Activated T-cell treated with anti-CD3 and anti-CD28 coated beads, Interleukin-2, amount 50 U/mL, for 72 hours (primary cell): ENCODE results near the gene TCF12. TPM values are rescaled to one million over a fixed set of nuclear protein-coding genes. Genes with fewer than 3 reads are reported as not detected.

Experiments
- ATAC-seq, 2 donors: fragments of 150-1000 bp; cut with Tn5 transposase; replicated peaks in 1 of 2; 2 replicates each; pipeline ENCODE4 v1.10.0; 2021; ENCODE audit warnings: moderate library complexity in 2 of 2, mild to moderate bottlenecking in 1 of 2
- DNase-seq, 2 donors: peaks; one replicate each; pipeline ENCODE4 v3.0.0; 2021 to 2022; ENCODE audit warnings: mixed read lengths in 1 of 2
- H3K27ac Mint-ChIP-seq: one replicate; pipeline ENCODE4 v1.8.0; 2022; ENCODE audit warnings: mild to moderate bottlenecking, moderate library complexity, mixed read lengths
- H3K27me3 Mint-ChIP-seq: one replicate; pipeline ENCODE4 v1.8.0; 2022; ENCODE audit warnings: low read depth, mixed read lengths
- H3K36me3 Mint-ChIP-seq, 2 donors: one replicate each; pipeline ENCODE4 v1.8.0; 2022; ENCODE audit warnings: mixed read lengths in 2 of 2, mild to moderate bottlenecking in 1 of 2; ENCODE audit not compliant: insufficient read depth in 2 of 2
- H3K4me1 Mint-ChIP-seq: one replicate; pipeline ENCODE4 v1.8.0; 2022; ENCODE audit warnings: low read depth, mixed read lengths
- H3K4me3 Mint-ChIP-seq, 2 donors: one replicate each; pipeline ENCODE4 v1.8.0; 2022; ENCODE audit warnings: mild to moderate bottlenecking in 2 of 2, mixed read lengths in 2 of 2, moderate library complexity in 2 of 2
- H3K9me3 Mint-ChIP-seq, 2 donors: one replicate each; pipeline ENCODE4 v1.8.0; 2022; ENCODE audit warnings: mixed read lengths in 2 of 2
- total RNA-seq, 2 donors: library from RNA; stranded (reverse); gene quantifications; one replicate each; pipeline ENCODE4 v1.2.3, GENCODE V29; 2022

TCF12 gene
- total RNA-seq, 2 donors from 2014 or later, result 93.0 to 108 TPM

DNA sequence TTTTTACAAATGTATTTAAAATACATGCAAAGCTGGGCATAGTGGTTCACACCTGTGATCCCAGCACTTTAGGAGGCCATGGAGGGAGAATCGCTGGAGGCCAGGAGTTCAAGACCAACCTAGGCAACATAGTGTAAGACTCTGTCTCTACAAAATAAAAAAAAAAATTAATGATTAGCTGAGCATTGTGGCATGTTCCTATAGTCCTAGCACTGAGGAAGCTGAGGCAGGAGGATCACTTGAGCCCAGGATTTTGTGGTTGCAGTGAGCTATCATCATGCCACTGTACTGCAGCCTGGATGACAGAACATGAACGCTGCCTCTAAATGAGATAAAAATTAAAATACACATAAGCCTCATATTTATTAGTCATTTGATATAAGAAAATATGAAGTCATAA lies 142.8 kb downstream of the TCF12 start:
- peaks cover 21% of the 10 kb centered on the region for H3K4me1 Mint-ChIP-seq
- no peaks in the 10 kb centered on the region for H3K27me3 Mint-ChIP-seq
- H3K27ac Mint-ChIP-seq, result no peak overlapping the region
- DNase-seq (no peak), ATAC-seq (no peak)
- no peak overlapping the region for H3K4me3 Mint-ChIP-seq
- H3K36me3 Mint-ChIP-seq, result no peaks in the 10 kb centered on the region
- H3K9me3 Mint-ChIP-seq, result no peaks in the 10 kb centered on the region

DNA sequence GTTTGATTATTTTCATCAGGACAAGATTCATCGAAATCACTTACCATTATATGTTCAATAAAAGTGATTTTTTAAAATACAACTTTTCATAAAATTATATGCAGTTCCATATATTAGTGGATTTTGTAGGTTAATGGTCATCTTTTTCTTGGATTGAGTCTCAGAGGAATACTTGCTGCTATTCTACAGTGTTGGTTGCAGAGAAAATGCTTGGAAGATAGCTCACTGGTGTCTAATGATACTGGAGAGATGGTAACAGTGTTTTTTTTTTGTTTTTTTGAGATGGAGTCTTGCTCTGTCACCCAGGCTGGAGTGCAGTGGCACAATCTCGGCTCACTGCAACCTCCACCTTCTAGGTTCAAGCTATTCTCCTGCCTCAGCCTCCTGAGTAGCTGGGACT lies 143.3 kb downstream of the TCF12 start:
- H3K4me1 Mint-ChIP-seq, result peaks cover 20% of the 10 kb centered on the region
- DNase-seq, result no peak

DNA sequence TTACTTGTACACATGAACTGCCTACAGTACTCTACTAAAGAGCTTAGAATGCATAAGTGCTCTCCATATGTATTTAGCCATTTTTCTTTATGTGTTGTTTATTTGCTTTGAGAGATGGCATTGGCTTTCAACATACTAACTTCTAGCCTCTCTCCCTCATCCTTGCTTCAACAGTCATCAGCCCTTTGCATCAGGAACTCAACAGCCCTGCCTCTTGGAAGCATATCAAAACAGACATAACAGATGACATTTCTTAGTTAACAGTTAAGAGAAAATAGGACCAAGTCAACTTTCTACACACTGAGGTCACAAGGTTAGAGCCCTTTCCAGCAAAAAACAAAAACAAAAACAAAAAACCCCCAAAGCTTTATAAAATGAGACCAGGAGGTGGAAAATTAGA lies 145.6 kb downstream of the TCF12 start:
- ATAC-seq (no peak), DNase-seq (no peak)
- no peaks in the 10 kb centered on the region for H3K27me3 Mint-ChIP-seq
- no peaks in the 10 kb centered on the region for H3K9me3 Mint-ChIP-seq
- peaks cover 10% of the 10 kb centered on the region for H3K4me1 Mint-ChIP-seq
- H3K36me3 Mint-ChIP-seq, result no peaks in the 10 kb centered on the region
- no peak overlapping the region for H3K4me3 Mint-ChIP-seq
- H3K27ac Mint-ChIP-seq, result no peak overlapping the region

More for the DNA sequence above, 143.3 kb downstream of the TCF12 start:
- Mint-ChIP-seq H3K27ac (no peak overlapping the region), H3K36me3 (no peaks in the 10 kb centered on the region), H3K9me3 (no peaks in the 10 kb centered on the region), H3K27me3 (no peaks in the 10 kb centered on the region), H3K4me3 (no peak overlapping the region)
- ATAC-seq, result no peak

DNA sequence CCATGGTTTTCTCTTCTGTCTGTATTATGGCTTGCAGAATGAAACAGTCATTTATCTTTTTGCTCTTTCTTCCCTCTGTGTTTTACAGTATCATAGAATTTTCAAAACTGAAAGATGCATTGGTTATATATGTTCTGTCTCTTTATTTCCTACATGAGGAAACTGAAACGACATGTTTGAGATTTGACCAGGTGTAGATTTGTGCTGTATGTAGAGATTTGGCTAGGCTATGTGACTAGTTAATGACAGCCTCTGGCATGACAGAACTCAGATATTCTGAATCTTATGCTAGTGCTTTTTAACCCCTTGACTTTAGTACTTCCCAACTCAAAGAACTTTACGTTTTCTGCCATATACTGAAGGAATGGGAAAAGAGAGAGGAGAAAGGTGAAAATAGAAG lies 151.0 kb downstream of the TCF12 start:
- Mint-ChIP-seq H3K9me3 (no peaks in the 10 kb centered on the region), H3K27ac (no peak overlapping the region), H3K27me3 (no peaks in the 10 kb centered on the region), H3K4me1 (peaks cover 28% of the 10 kb centered on the region), H3K4me3 (no peak overlapping the region), H3K36me3 (no peaks in the 10 kb centered on the region)
- DNase-seq (no peak), ATAC-seq (no peak)

DNA sequence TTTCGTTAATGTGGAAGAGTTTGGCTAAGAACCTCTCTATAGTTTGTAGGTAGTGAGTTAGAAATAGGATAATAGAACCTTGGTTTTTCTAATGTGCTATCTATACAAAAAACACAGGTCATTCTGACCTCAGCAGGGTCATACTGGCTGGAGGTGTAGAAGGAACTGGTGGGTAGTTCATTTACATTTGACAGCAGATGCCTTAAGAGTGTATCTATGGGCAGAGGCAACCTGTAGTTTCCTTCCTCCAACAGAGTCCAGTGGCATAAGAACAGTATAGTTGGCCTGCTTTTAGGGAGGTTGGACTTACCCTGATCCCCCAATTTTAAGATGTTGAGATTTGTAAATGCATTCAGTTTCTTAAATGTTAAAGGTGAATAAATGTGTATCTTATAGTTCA lies 152.2 kb downstream of the TCF12 start:
- DNase-seq, result no peak
- no peak overlapping the region for H3K4me3 Mint-ChIP-seq
- H3K27ac Mint-ChIP-seq, result no peak overlapping the region
- no peaks in the 10 kb centered on the region for H3K36me3 Mint-ChIP-seq
- H3K9me3 Mint-ChIP-seq, result no peaks in the 10 kb centered on the region
- no peaks in the 10 kb centered on the region for H3K27me3 Mint-ChIP-seq
- peaks cover 28% of the 10 kb centered on the region for H3K4me1 Mint-ChIP-seq
- ATAC-seq, result no peak

DNA sequence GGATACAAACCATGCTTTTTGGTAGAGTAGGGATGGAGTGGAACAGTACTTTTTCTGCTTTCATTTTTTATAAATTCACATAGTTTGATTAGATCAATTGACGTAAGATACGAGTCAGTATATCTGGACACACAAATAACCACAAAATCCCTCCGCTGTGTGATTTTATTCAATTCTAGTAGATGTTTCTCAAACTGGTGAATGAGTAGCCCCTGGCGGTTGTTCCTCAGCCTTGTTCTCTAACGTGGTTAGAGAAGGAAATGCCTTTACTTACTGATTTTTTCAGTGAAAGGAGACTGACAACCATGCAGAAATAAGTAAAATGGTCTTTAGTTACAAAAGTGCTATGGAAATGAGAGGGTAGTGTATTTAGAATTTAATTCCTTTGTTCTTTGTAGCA lies 161.0 kb downstream of the TCF12 start:
- DNase-seq (no peak), ATAC-seq (no peak)
- Mint-ChIP-seq H3K27me3 (no peaks in the 10 kb centered on the region), H3K27ac (no peak overlapping the region), H3K9me3 (no peaks in the 10 kb centered on the region), H3K36me3 (no peaks in the 10 kb centered on the region), H3K4me1 (peaks cover 10% of the 10 kb centered on the region), H3K4me3 (no peak overlapping the region)

DNA sequence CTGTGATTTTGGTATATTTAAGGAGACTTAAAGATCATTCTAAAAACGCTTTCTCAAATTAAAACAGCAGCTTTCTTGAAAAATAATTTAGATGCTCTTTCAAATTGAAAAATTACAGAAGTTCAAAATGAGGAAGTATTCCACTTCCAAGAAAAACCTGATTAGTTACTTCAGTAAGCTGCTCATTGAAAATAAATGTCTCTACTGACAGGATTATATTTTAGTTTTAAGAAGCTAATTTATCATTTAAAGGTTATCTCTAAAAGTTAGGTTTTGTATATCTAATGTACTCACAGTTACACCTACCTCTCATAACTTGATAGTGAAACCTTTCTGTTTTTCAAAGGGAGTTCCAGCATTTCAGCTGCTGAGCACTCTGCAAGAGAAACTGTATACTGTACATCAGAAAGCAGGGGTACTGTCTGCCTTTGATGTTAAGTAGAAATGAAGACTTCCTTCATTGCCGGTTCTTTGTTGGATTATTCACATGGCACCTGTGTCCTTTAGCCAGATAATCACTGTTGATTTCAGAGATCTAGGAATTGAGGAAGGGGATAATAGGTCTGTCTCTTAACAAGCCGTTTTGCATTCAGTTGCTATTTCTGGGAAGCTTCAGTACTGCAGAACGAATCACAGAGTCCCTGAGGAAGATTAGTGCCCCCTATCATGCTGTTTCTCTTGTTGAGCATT lies 161.6 kb downstream of the TCF12 start:
- DNase-seq (no peak), ATAC-seq (no peak)
- no peak overlapping the region for H3K4me3 Mint-ChIP-seq
- H3K9me3 Mint-ChIP-seq, result no peaks in the 10 kb centered on the region
- peaks cover 10% of the 10 kb centered on the region for H3K4me1 Mint-ChIP-seq
- H3K27ac Mint-ChIP-seq, result no peak overlapping the region
- H3K27me3 Mint-ChIP-seq, result no peaks in the 10 kb centered on the region
- no peaks in the 10 kb centered on the region for H3K36me3 Mint-ChIP-seq

DNA sequence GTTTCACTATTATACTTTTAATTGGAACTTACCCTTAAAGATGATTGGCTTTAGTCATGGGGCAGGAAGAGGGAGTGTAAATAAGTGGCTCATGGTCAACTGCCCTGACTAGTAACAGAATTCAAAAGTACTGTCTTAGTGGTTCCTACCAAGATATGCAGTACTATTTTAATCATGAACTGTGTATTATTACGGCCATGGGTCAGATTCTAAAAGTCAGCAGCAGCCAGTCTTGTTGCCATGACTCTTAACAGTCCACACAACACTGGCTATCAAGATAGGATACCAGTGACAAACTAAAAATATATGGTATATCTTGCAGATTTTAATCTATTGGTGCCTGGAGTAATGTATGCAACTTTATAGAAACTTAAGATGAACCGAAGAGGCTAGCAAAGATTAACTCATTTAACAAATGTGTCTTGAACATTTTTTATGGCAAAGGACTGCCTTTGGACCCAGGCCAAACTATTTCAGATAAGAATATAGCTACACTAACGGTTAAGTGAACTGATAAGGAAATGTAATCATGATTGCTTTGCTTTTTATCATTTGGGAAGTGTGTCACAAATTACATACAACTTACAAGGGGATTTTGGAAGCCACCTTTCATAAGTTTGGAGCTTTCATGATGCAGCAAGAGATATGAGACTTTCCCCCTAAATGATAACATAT lies 163.7 kb downstream of the TCF12 start:
- no peaks in the 10 kb centered on the region for H3K36me3 Mint-ChIP-seq
- ATAC-seq (no peak), DNase-seq (no peak)
- no peak overlapping the region for H3K4me3 Mint-ChIP-seq
- peak overlapping the region; percentile 15 for H3K27ac Mint-ChIP-seq
- no peaks in the 10 kb centered on the region for H3K9me3 Mint-ChIP-seq
- no peaks in the 10 kb centered on the region for H3K27me3 Mint-ChIP-seq
- peaks cover 10% of the 10 kb centered on the region for H3K4me1 Mint-ChIP-seq

DNA sequence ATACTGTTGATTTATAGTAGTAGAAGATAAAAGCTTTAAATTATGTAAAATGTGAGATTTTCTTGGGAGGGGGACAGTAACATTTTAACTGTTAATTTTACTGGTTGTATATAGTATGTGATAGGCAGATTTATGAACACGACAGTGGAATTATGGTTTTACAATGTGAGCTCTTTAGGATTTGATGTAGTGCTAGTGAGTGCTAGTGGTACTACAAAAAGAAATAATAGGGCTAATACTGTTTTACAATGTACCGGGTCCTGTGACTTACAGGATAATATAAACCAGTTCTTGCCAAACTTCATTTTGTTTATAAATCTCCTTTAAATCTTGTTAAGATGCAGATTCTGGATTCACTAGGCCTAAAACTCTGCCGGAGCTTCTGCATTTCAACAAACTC lies 165.7 kb downstream of the TCF12 start:
- Mint-ChIP-seq H3K4me3 (no peak overlapping the region), H3K27ac (no peak overlapping the region), H3K4me1 (peaks cover 10% of the 10 kb centered on the region), H3K9me3 (no peaks in the 10 kb centered on the region), H3K27me3 (no peaks in the 10 kb centered on the region), H3K36me3 (peaks cover 0 to 1% of the 10 kb centered on the region in 2 donors)
- no peak for DNase-seq
- no peak for ATAC-seq

DNA sequence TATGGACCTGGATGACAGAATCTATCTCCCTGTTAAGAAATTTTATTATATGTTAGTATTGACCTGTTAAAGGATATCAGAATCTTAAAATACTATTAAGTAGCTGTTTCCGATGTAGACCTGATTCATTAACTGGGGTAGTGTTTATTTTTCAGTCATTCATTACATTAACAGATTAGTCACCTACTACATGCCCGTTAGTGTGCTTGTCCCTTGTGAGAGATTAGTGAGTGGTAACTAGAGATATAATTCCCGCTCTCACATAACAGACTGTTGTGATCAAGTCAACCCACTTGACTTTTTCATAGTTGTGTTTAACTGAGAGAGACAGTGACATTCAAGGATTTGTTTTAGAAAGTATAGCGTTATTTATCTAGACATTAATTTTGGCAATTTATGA lies 166.8 kb downstream of the TCF12 start:
- Mint-ChIP-seq H3K9me3 (no peaks in the 10 kb centered on the region), H3K4me3 (no peak overlapping the region), H3K27ac (no peak overlapping the region), H3K27me3 (no peaks in the 10 kb centered on the region), H3K36me3 (peaks cover 0 to 5% of the 10 kb centered on the region in 2 donors), H3K4me1 (peaks cover 7% of the 10 kb centered on the region)
- ATAC-seq, result no peak
- no peak for DNase-seq

DNA sequence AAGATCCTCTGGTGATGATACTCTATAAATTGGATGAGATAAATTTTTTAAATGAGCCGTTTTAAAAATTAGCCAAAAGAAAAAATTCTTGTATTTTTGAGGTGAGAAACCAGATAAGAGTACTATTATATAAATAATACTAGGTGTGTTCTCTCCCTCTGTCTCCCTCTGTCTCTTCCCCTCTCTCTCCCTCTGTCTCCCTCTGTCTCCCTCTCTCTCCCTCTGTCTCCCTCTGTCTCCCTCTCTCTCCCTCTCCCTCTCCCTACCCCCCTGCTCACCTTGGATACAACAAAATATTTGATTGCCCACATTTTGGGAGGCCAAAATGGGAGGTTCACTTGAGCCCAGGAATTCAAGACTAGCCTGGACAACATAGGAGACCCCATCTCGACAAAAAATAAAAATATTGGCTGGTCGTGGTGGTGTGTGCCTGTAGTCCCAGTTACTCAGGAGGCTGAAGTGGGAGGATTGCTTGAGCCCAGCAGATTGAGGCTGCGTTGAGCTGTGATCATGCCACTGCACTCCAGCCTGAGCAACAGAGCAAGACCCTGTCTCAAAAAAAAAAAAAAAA lies 168.5 kb downstream of the TCF12 start:
- Mint-ChIP-seq H3K27ac (no peak overlapping the region), H3K36me3 (peaks cover 0 to 5% of the 10 kb centered on the region in 2 donors), H3K9me3 (no peaks in the 10 kb centered on the region), H3K4me3 (no peak overlapping the region), H3K27me3 (no peaks in the 10 kb centered on the region), H3K4me1 (peaks cover 12% of the 10 kb centered on the region)
- ATAC-seq (no peak), DNase-seq (no peak)

DNA sequence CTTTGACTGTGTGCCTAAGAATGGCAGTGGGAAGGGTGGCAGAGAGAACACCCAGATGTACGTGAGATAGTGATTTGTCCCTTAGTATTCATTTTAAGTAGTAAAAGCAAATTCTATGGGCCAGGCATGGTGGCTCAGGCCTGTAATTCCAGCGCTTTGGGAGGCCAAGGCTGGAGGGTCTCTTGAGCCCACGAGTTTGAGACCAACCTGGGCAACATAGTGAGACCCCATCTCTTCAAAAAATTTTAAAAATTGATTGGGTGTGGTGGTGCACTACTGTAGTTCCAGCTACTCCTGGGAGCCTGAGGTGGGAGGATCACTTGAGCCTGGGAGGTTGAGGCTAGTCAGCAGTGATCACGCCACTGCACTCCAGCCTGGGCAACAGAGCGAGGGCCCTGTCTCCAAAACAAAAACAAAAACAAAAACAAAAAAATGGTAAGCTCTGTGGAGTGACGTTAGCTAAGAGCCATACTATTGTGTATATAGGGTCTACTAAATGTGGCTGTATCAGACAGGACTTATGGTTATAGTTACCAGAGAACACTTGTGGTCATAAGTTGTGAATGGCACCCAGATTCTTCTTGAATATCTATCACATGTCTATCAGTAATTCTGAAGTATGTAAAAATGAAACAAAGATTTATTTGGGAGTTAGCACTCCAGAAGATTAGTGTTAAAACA lies 171.5 kb downstream of the TCF12 start:
- H3K4me3 Mint-ChIP-seq, result no peak overlapping the region
- no peaks in the 10 kb centered on the region for H3K27me3 Mint-ChIP-seq
- H3K36me3 Mint-ChIP-seq, result peaks cover 0 to 7% of the 10 kb centered on the region in 2 donors
- ATAC-seq (no peak), DNase-seq (no peak)
- H3K9me3 Mint-ChIP-seq, result no peaks in the 10 kb centered on the region
- no peak overlapping the region for H3K27ac Mint-ChIP-seq
- H3K4me1 Mint-ChIP-seq, result peaks cover 23% of the 10 kb centered on the region

DNA sequence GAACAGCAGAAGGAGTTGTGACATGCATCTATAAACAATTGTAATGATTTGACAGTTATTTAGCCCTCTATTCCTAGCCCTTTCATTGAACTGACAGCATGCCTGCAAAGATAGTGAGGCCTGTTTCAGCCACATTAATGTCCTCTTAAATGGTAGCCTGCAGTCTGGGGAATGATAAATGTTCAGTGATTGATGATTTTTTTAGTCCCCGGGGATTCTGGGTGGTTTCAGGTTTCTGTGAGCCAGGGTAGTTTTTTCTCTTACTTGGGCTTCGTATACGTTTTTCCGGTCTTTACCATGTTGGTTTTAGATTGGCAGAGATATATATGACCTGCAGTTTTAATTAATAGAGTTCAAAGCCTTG lies 172.0 kb downstream of the TCF12 start:
- H3K4me3 Mint-ChIP-seq, result no peak overlapping the region

More for the DNA sequence above, 172.0 kb downstream of the TCF12 start:
- H3K4me1 Mint-ChIP-seq, result peaks cover 23% of the 10 kb centered on the region
- no peaks in the 10 kb centered on the region for H3K9me3 Mint-ChIP-seq
- H3K36me3 Mint-ChIP-seq, result peaks cover 0 to 10% of the 10 kb centered on the region in 2 donors
- ATAC-seq (no peak), DNase-seq (no peak)
- H3K27ac Mint-ChIP-seq, result peak overlapping the region; percentile 42
- no peaks in the 10 kb centered on the region for H3K27me3 Mint-ChIP-seq
